HG02981 (cell line): ENCODE data around the gene CRABP1.

ENCODE experiments used
- ATAC-seq: cut with Tn5 transposase; IDR thresholded peaks from one replicate; pipeline ENCODE4 v1.9.1; 2021; ENCODE audit warnings: mild to moderate bottlenecking, moderate library complexity; ENCODE audit not compliant: unreplicated experiment

The CRABP1 gene

GRCh38 chr15:78316283-78317083 lies 23.7 kb upstream of the CRABP1 start:
- no peak for ATAC-seq

GRCh38 chr15:78317145-78317836 lies 22.9 kb upstream of the CRABP1 start:
- ATAC-seq = no peak

GRCh38 chr15:78319588-78319987 lies 20.6 kb upstream of the CRABP1 start:
- no peak for ATAC-seq

GRCh38 chr15:78320183-78320582 lies 20.0 kb upstream of the CRABP1 start:
- ATAC-seq = no peak

GRCh38 chr15:78321041-78321570 lies 19.0 kb upstream of the CRABP1 start:
- no peak for ATAC-seq

GRCh38 chr15:78321786-78322185 lies 18.4 kb upstream of the CRABP1 start:
- ATAC-seq = no peak

GRCh38 chr15:78322243-78322642 lies 17.9 kb upstream of the CRABP1 start:
- no peak for ATAC-seq

GRCh38 chr15:78322724-78323521 lies 17.2 kb upstream of the CRABP1 start:
- no peak for ATAC-seq

- ATAC-seq = no peak
Measured at GRCh38 chr15:78323693-78324092, 16.5 kb upstream of the CRABP1 start.

GRCh38 chr15:78324144-78324543 lies 16.0 kb upstream of the CRABP1 start:
- no peak for ATAC-seq

GRCh38 chr15:78325092-78325843 lies 14.9 kb upstream of the CRABP1 start:
- no peak for ATAC-seq

GRCh38 chr15:78327466-78327865 lies 12.7 kb upstream of the CRABP1 start:
- no peak for ATAC-seq

- no peak for ATAC-seq
Measured at GRCh38 chr15:78329625-78330024, 10.5 kb upstream of the CRABP1 start.

- ATAC-seq = no peak
Measured at GRCh38 chr15:78334845-78335244, 5.3 kb upstream of the CRABP1 start.

- no peak for ATAC-seq
Measured at GRCh38 chr15:78335985-78336384, 4.2 kb upstream of the CRABP1 start.

- no peak for ATAC-seq
Measured at GRCh38 chr15:78338781-78339180, 1.4 kb upstream of the CRABP1 start.

- ATAC-seq = no peak
Measured at GRCh38 chr15:78339559-78339958, 594 bp upstream of the CRABP1 start.

- ATAC-seq = no peak
Measured at GRCh38 chr15:78341057-78341987, 1.2 kb downstream of the CRABP1 start.

- no peak for ATAC-seq
Measured at GRCh38 chr15:78342021-78342420, 1.9 kb downstream of the CRABP1 start.
